CD14-positive monocyte (primary cell): ENCODE data around the gene PDLIM7. TPM values are rescaled to one million over a fixed set of nuclear protein-coding genes. Genes with fewer than 3 reads are reported as not detected.

Source experiments
- DNase-seq, 3 donors: peaks; one replicate each; pipeline ENCODE4 v3.0.0-alpha.2; 2011 to 2022
- H2AFZ ChIP-seq: 2 replicates; pipeline ENCODE4 v1.6.0; 2012; ENCODE audit warnings: mild to moderate bottlenecking, low read depth, low read length, inconsistent platforms; ENCODE audit not compliant: insufficient read depth, poor library complexity, severe bottlenecking
- H3K27ac ChIP-seq, 2 donors: 1 replicate in 1 of 2; 2 replicates in 1 of 2; pipeline ENCODE4 v1.5.1; 2012 to 2013; ENCODE audit warnings: low read length in 2 of 2, control low read depth in 1 of 2, inconsistent platforms in 1 of 2, low read depth in 1 of 2, mild to moderate bottlenecking in 1 of 2
- H3K27me3 ChIP-seq, 2 donors: one replicate each; pipeline versions ENCODE4 v1.6.0 to v1.6.1; 2011 to 2013; ENCODE audit warnings: low read length in 2 of 2; ENCODE audit not compliant: control insufficient read depth in 2 of 2, insufficient read depth in 2 of 2
- H3K36me3 ChIP-seq, 2 donors: replicated peaks in 1 of 2; 1 replicate in 1 of 2; 2 replicates in 1 of 2; pipeline versions ENCODE4 v1.5.1 to v1.6.1; 2012 to 2013; ENCODE audit warnings: low read length in 2 of 2, control low read depth in 1 of 2, inconsistent platforms in 1 of 2, mild to moderate bottlenecking in 1 of 2; ENCODE audit not compliant: insufficient read depth in 2 of 2, control insufficient read depth in 1 of 2
- H3K4me1 ChIP-seq, 2 donors: 1 replicate in 1 of 2; 2 replicates in 1 of 2; pipeline versions ENCODE4 v1.5.1 to v1.6.1; 2012 to 2013; ENCODE audit warnings: low read length in 2 of 2, control low read depth in 1 of 2, inconsistent platforms in 1 of 2, mild to moderate bottlenecking in 1 of 2, moderate library complexity in 1 of 2; ENCODE audit not compliant: insufficient read depth in 2 of 2, control insufficient read depth in 1 of 2
- H3K4me2 ChIP-seq: replicated peaks from 2 replicates; pipeline ENCODE3; 2012; ENCODE audit warnings: low read length, moderate library complexity, mild to moderate bottlenecking; ENCODE audit not compliant: poor library complexity, severe bottlenecking; ENCODE audit errors: extremely low read depth
- H3K4me3 ChIP-seq, 3 experiments: fragments of 200-600 bp in 1 of 3; sonication (generic) in 1 of 3; replicated peaks in 1 of 3; 1 replicate in 2 of 3; 2 replicates in 1 of 3; pipeline ENCODE4 v1.5.1; 2011 to 2013; ENCODE audit warnings: low read length in 3 of 3, mild to moderate bottlenecking in 3 of 3, control low read depth in 2 of 3, low read depth in 2 of 3, inconsistent platforms in 1 of 3, moderate library complexity in 1 of 3
- H3K79me2 ChIP-seq: 2 replicates; pipeline ENCODE4 v1.6.0; 2012; ENCODE audit warnings: mild to moderate bottlenecking, control low read depth, inconsistent platforms, low read length, moderate library complexity; ENCODE audit not compliant: insufficient read depth
- H3K9ac ChIP-seq: 2 replicates; pipeline ENCODE4 v1.6.0; 2017; ENCODE audit warnings: low read length, mild to moderate bottlenecking; ENCODE audit not compliant: insufficient read depth, poor library complexity, severe bottlenecking
- H3K9me3 ChIP-seq, 2 donors: replicated peaks in 1 of 2; 1 replicate in 1 of 2; 2 replicates in 1 of 2; pipeline versions ENCODE4 v1.5.1 to v1.6.1; 2012 to 2013; ENCODE audit warnings: low read length in 2 of 2, control low read depth in 1 of 2; ENCODE audit not compliant: control insufficient read depth in 1 of 2, insufficient read depth in 1 of 2
- H4K20me1 ChIP-seq: 2 replicates; pipeline ENCODE4 v1.6.0; 2012; ENCODE audit warnings: mild to moderate bottlenecking, low read length, control low read depth, moderate library complexity; ENCODE audit not compliant: insufficient read depth
- H3K27ac Mint-ChIP-seq, 7 donors: one replicate each; pipeline ENCODE4 v1.8.0; 2020; ENCODE audit warnings: mild to moderate bottlenecking in 7 of 7, mixed read lengths in 7 of 7, moderate library complexity in 6 of 7, inconsistent platforms in 2 of 7
- H3K27me3 Mint-ChIP-seq, 3 donors: one replicate each; pipeline ENCODE4 v1.8.0; 2021 to 2022; ENCODE audit warnings: low read depth in 3 of 3, mild to moderate bottlenecking in 3 of 3, mixed read lengths in 3 of 3, moderate library complexity in 3 of 3, inconsistent platforms in 1 of 3
- H3K36me3 Mint-ChIP-seq, 2 donors: one replicate each; pipeline ENCODE4 v1.8.0; 2020; ENCODE audit warnings: mixed read lengths in 2 of 2, inconsistent platforms in 1 of 2, mild to moderate bottlenecking in 1 of 2
- H3K4me1 Mint-ChIP-seq: one replicate; pipeline ENCODE4 v1.8.0; 2020; ENCODE audit warnings: mild to moderate bottlenecking, mixed read lengths
- H3K4me3 Mint-ChIP-seq, 2 donors: one replicate each; pipeline ENCODE4 v1.8.0; 2020; ENCODE audit warnings: mild to moderate bottlenecking in 2 of 2, mixed read lengths in 2 of 2, moderate library complexity in 1 of 2
- H3K9me3 Mint-ChIP-seq, 7 donors: one replicate each; pipeline ENCODE4 v1.8.0; 2020 to 2022; ENCODE audit warnings: mixed read lengths in 7 of 7, mild to moderate bottlenecking in 6 of 7, moderate library complexity in 6 of 7, inconsistent platforms in 2 of 7
- WGBS: methylation state at CpG from one replicate; pipeline ENCODE4 v1.1.5; 2013; ENCODE audit warnings: missing lambda C conversion rate; ENCODE audit not compliant: insufficient coverage; 5-methylcytosine and 5-hydroxymethylcytosine counted together
- intact Hi-C, 2 donors: fragments of 100-400 bp; cut with micrococcal nuclease; formaldehyde crosslinking; loops; one replicate each; pipeline versions ENCODE4 v1.15.0 to v1.15.1; 2023
- polyA minus RNA-seq: library from RNA; depleted of rRNA, polyadenylated mRNA; stranded (reverse); fragments of >200 nt; gene quantifications from 2 replicates; pipeline ENCODE4 v1.2.3, GENCODE V29; 2012
- polyA plus RNA-seq, 3 donors: library from polyadenylated mRNA; depleted of rRNA in 1 of 3; unstranded in 2 of 3; stranded (reverse) in 1 of 3; fragments of 300-500 nt in 2 of 3; fragments of >200 nt in 1 of 3; fragmentation: Illumina TruSeq in 2 of 3; gene quantifications; 1 replicate in 2 of 3; 2 replicates in 1 of 3; pipeline ENCODE4 v1.2.3, GENCODE V29; 2012 to 2021
- total RNA-seq, 12 experiments: library from RNA in 1 of 12; stranded (reverse) in 1 of 12; fragments of 120-200 nt in 1 of 12; gene quantifications; one replicate each; pipeline ENCODE4 v1.2.4 and lab custom pipeline; 2013 to 2026; ENCODE audit warnings: mixed read lengths in 6 of 12, inconsistent platforms in 1 of 12
- TF ChIP-seq, protein P1 (sequence below): fragments of 200-600 bp; IDR thresholded peaks from one replicate; pipeline ENCODE4 v1.8.0; 2022; ENCODE audit warnings: antibody characterized with exemption, mild to moderate bottlenecking

PDLIM7 gene, protein sequence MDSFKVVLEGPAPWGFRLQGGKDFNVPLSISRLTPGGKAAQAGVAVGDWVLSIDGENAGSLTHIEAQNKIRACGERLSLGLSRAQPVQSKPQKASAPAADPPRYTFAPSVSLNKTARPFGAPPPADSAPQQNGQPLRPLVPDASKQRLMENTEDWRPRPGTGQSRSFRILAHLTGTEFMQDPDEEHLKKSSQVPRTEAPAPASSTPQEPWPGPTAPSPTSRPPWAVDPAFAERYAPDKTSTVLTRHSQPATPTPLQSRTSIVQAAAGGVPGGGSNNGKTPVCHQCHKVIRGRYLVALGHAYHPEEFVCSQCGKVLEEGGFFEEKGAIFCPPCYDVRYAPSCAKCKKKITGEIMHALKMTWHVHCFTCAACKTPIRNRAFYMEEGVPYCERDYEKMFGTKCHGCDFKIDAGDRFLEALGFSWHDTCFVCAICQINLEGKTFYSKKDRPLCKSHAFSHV
- total RNA-seq (2013): 24.1 TPM
- polyA plus RNA-seq (100 to 1,000 TPM in 1 of 3 donors, 10 to 100 TPM in 2; 21.6 to 126 (median 27.2) TPM), polyA minus RNA-seq (45.9 and 52.3 TPM in 2 replicates), total RNA-seq (lab: John Stamatoyannopoulos, UW) (66.7 to 185 (median 114) reads per million in 11 experiments)

DNA sequence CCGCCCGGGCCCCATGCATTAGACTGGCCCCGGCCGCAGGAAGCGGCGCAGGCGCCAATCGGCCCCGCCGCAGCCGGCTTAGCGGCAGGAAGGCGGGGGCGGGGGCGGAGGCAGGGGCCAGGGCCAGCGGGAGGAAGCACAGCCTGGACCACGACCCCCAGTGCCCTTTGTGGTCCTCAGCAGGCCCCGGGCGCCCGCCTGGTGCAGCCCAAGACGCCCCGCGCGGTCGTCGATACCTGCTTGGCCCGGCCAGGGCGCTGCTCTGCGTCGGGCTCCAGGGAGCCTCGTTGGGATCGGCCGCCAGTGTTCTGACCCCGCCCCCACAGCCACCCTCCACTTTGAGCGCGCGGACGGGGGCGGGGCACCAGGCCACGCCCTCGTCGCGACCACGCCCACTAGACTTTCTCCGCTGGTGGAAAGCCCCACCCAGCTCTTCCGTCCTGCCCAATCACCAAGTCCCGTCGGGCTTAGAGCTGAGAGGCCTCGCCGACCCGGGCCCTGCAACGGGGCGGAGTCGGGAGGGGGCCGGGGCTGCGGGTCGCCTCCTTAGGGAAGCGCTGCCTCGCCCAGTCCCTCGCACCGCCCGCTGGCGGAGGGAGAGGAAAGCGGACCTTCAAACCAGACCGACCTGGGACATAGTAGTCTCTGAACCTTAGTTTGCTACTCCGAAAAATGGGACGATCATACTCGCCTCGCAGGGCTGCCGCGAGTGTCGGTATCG lies at the start of gene PDLIM7:
Gene PDLIM7, minus strand, starts transcription at position 313 of the 721 bp plus-strand sequence. CDS start 1,092 bp downstream, outside the sequence.
- Mint-ChIP-seq H3K36me3 (peaks cover 14 to 19% of the 10 kb centered on the region in 2 donors), H3K9me3 (peaks cover 0 to 3% (median 0%) of the 10 kb centered on the region in 7 donors), H3K27ac (peak within 1 kb of the TSS; percentile 90 to 99 (median 98)), H3K27me3 (peaks cover 19 to 30% (median 21%) of the 10 kb centered on the region in 3 donors), H3K4me3 (peak within 1 kb of the TSS; percentile 78 to 88), H3K4me1 (peaks cover 72% of the 10 kb centered on the region)
- H3K4me2 ChIP-seq: peak within 1 kb of the TSS; percentile 94
- peak; percentile 97 to 98 (median 97) for DNase-seq
- peak within 1 kb of the TSS; percentile 70 to 84 (median 81) for H3K4me3 ChIP-seq
- TF ChIP-seq, protein P1, sequence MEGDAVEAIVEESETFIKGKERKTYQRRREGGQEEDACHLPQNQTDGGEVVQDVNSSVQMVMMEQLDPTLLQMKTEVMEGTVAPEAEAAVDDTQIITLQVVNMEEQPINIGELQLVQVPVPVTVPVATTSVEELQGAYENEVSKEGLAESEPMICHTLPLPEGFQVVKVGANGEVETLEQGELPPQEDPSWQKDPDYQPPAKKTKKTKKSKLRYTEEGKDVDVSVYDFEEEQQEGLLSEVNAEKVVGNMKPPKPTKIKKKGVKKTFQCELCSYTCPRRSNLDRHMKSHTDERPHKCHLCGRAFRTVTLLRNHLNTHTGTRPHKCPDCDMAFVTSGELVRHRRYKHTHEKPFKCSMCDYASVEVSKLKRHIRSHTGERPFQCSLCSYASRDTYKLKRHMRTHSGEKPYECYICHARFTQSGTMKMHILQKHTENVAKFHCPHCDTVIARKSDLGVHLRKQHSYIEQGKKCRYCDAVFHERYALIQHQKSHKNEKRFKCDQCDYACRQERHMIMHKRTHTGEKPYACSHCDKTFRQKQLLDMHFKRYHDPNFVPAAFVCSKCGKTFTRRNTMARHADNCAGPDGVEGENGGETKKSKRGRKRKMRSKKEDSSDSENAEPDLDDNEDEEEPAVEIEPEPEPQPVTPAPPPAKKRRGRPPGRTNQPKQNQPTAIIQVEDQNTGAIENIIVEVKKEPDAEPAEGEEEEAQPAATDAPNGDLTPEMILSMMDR: no peak
- intact Hi-C loops: loop anchor here (5.0 to 10.0 kb wide), 4 partner anchors 40 to 185 kb away; partner anchors contain the start of genes MXD3 (in 1 of the 2) and PFN3 (in 1 of the 2)
- under 1% methylated on average over 70 of the region's 73 CpGs for WGBS
- H3K4me1 ChIP-seq: peaks cover 75 to 78% of the 10 kb centered on the region in 2 donors
- no peak within 1 kb of the TSS for H2AFZ ChIP-seq
- H3K27ac ChIP-seq: peak within 1 kb of the TSS; percentile 37 to 98
- H3K27me3 ChIP-seq: peaks cover 0 to 17% of the 10 kb centered on the region in 2 donors
- H3K9ac ChIP-seq: peak within 1 kb of the TSS; percentile 84
- H3K9me3 ChIP-seq: no peaks in the 10 kb centered on the region
- peaks cover 34% of the 10 kb centered on the region for H3K79me2 ChIP-seq
- H4K20me1 ChIP-seq: peaks cover 33% of the 10 kb centered on the region
- H3K36me3 ChIP-seq: peaks cover 4 to 5% of the 10 kb centered on the region in 2 donors
